Stomach (tissue), 9 donors: ENCODE data around the gene PPP1R13B. TPM values are rescaled to one million over a fixed set of nuclear protein-coding genes. Genes with fewer than 3 reads are reported as not detected.
"Not testable (repeated sequence)": the region's sequence is repeated elsewhere in the genome, so short reads cannot be mapped to it uniquely, and the experiment has no call there.

Experiments used
- DNase-seq, 2 donors: peaks; one replicate each; pipeline versions ENCODE4 v3.0.0 to v3.0.0-alpha.2; 2013 to 2019
- H3K27ac ChIP-seq, 5 donors: fragments of 200-600 bp in 4 of 5; sonication (generic) in 4 of 5; one replicate each; pipeline ENCODE4 v1.5.1; 2013 to 2019; ENCODE audit warnings: mild to moderate bottlenecking in 1 of 5, moderate library complexity in 1 of 5
- H3K27me3 ChIP-seq, 3 donors: fragments of 200-600 bp; sonication (generic); one replicate each; pipeline ENCODE4 v1.5.1; 2017 to 2019; ENCODE audit warnings: mixed run types in 1 of 3
- H3K36me3 ChIP-seq, 4 donors: fragments of 200-600 bp; sonication (generic); 1 replicate in 3 of 4; 2 replicates in 1 of 4; pipeline ENCODE4 v1.5.1; 2016 to 2019
- H3K4me1 ChIP-seq, 4 donors: fragments of 200-600 bp; sonication (generic); one replicate each; pipeline ENCODE4 v1.5.1; 2016 to 2019
- H3K4me3 ChIP-seq, 4 donors: fragments of 200-600 bp; sonication (generic) in 3 of 4; one replicate each; pipeline ENCODE4 v1.5.1; 2016 to 2019; ENCODE audit warnings: mild to moderate bottlenecking in 1 of 4
- H3K9me3 ChIP-seq, 4 donors: fragments of 200-600 bp; sonication (generic); one replicate each; pipeline ENCODE4 v1.5.1; 2016 to 2019
- EP300 ChIP-seq: sonication (generic); formaldehyde crosslinking; IDR thresholded peaks from one replicate; pipeline ENCODE4 v1.6.1; 2017; ENCODE audit warnings: antibody characterized with exemption
- POLR2A ChIP-seq, 4 donors: fragments of 450-650 bp; IDR thresholded peaks; one replicate each; pipeline ENCODE4 v1.6.1; 2016; ENCODE audit warnings: antibody characterized with exemption in 4 of 4, control low read depth in 2 of 4, mild to moderate bottlenecking in 1 of 4, moderate library complexity in 1 of 4
- POLR2AphosphoS5 ChIP-seq, 3 donors: sonication (generic); formaldehyde crosslinking; IDR thresholded peaks; one replicate each; pipeline ENCODE4 v1.6.1; 2016; ENCODE audit warnings: antibody characterized with exemption in 3 of 3
- WGBS, 5 donors: extraction: QIAGEN DNeasy Blood & Tissue Kit in 3 of 5; methylation state at CpG; one replicate each; pipeline versions ENCODE4 v1.1.5 to v1.1.7; 2013 to 2018; 5-methylcytosine and 5-hydroxymethylcytosine counted together
- intact Hi-C: fragments of 100-400 bp; cut with DNase I; formaldehyde crosslinking; loops from one replicate; pipeline ENCODE4 v1.15.1; 2023; ENCODE audit warnings: low total_unique reads
- polyA plus RNA-seq, 3 donors: library from polyadenylated mRNA; stranded (reverse); fragments of 200-250 nt; gene quantifications; one replicate each; pipeline ENCODE4 v1.2.3, GENCODE V29; 2013
- total RNA-seq, 5 donors: library from RNA; depleted of rRNA; stranded (reverse); fragments of >200 nt; gene quantifications; one replicate each; pipeline versions ENCODE4 v1.1.0 to v1.2.3, GENCODE V29; 2014 to 2016
- TF ChIP-seq, protein P1 (sequence below), 7 experiments: fragments of 450-650 bp in 4 of 7; fragments of 200-600 bp in 3 of 7; sonication (generic) in 3 of 7; IDR thresholded peaks; one replicate each; pipeline ENCODE4 v1.5.1; 2016 to 2019; ENCODE audit warnings: antibody characterized with exemption in 7 of 7, control low read depth in 2 of 7, mild to moderate bottlenecking in 1 of 7
- donor health status: healthy with polysubstance abuse.
- donor health status: Bipolar disorder and iron deficiency.
- donor health status: healthy.

Gene PPP1R13B
- total and polyA plus RNA-seq, 8 donors = 10.8 to 84.0 (median 18.3) TPM

DNA sequence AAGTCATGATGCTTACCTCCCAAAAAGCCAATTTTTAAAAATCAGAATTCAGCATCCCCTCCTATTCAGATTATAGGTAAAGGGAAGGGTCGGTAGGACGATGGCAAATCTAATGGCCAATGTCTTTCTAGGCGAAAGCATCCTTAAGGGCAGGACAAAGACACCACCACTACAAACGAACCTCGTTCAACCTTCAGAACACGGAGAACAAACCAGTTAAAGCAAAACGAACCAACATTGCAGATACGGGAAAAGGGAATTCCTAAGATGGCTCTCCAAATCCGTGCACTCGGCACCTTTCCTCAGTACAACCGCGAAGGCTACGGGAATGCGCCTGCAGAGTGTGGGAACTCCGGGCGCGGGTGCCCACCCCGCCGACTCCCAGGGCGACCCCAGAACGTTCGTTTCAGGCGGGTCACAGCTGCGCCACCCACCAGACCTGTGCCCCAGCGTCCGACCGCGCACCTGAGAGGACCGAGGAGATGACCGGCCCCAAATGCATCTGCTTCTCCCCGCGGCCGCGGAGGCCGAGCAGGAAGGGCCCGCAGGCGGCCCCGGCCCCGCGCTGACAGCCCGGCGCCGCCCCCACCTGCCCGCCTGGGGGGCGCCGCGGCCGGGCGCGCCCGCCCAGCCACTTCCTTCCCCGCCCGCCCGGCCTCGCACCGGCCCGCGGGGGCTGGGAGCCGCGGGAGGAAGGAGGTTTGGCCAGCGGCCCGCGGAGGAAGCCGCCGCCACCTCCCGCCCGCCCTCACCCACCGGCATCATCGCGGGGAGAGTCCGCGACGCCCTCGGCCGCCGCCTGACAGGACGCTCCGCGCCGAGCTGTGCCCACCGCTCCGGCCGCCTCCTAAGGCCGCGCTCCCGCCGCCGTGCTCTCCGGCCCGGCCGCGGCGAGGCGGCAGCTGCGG is 578 bp downstream of the PPP1R13B start:
- Histone ChIP-seq H3K27me3 (no peaks in the 10 kb centered on the region), H3K4me1 (peaks cover 16 to 43% (median 29%) of the 10 kb centered on the region in 4 donors), H3K36me3 (peaks cover 0 to 10% (median 3%) of the 10 kb centered on the region in 4 donors), H3K27ac (peak overlapping the region; percentile 80 to 98 (median 88)), H3K9me3 (no peaks in the 10 kb centered on the region), H3K4me3 (peak overlapping the region; percentile 74 to 83 (median 77))
- DNase-seq = peak; percentile 60 to 73
- TF ChIP-seq, protein P1, sequence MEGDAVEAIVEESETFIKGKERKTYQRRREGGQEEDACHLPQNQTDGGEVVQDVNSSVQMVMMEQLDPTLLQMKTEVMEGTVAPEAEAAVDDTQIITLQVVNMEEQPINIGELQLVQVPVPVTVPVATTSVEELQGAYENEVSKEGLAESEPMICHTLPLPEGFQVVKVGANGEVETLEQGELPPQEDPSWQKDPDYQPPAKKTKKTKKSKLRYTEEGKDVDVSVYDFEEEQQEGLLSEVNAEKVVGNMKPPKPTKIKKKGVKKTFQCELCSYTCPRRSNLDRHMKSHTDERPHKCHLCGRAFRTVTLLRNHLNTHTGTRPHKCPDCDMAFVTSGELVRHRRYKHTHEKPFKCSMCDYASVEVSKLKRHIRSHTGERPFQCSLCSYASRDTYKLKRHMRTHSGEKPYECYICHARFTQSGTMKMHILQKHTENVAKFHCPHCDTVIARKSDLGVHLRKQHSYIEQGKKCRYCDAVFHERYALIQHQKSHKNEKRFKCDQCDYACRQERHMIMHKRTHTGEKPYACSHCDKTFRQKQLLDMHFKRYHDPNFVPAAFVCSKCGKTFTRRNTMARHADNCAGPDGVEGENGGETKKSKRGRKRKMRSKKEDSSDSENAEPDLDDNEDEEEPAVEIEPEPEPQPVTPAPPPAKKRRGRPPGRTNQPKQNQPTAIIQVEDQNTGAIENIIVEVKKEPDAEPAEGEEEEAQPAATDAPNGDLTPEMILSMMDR (IDR thresholded peaks at IDR 0.05) = no peak
- TF ChIP-seq EP300 = no peak
- TF ChIP-seq POLR2A (IDR thresholded peaks at IDR 0.05) = no peak
- TF ChIP-seq POLR2AphosphoS5 (IDR thresholded peaks at IDR 0.05) = no peak
- WGBS, 5 donors = 1 to 3% (median 1%) methylated on average over 18 to 92 of the region's 95 CpGs
- intact Hi-C loops = no loop called here

DNA sequence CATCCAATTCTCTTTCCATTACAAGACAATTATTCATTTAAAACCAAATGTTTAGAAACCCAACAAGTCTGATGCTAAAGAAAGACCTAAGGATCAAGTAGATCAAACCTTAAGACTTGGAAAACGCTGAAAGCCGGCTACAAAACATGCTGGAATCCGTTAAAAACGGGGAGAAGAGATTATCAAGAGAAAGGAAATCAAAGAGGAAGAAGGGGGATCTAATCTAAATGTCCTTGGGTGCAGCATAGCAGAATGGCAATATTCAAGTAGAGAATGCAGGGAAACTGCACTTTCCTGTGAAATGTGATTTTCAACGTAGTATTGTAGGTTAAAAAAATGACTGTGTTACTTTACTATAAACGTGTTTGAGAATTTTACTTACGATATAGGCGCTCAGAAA is 1.3 kb downstream of the PPP1R13B start:
- Histone ChIP-seq H3K27ac (peak overlapping the region in 4 of 5 donors; percentile 80 to 91 (median 84)), H3K4me1 (peaks cover 16 to 45% (median 32%) of the 10 kb centered on the region in 4 donors), H3K4me3 (peak overlapping the region; percentile 74 to 83 (median 77)), H3K27me3 (no peaks in the 10 kb centered on the region), H3K9me3 (no peaks in the 10 kb centered on the region), H3K36me3 (peaks cover 0 to 10% (median 3%) of the 10 kb centered on the region in 4 donors)
- TF ChIP-seq EP300 (no peak), POLR2A (IDR thresholded peaks at IDR 0.05) (no peak), POLR2AphosphoS5 (IDR thresholded peaks at IDR 0.05) (no peak)
- TF ChIP-seq, protein P1 (IDR thresholded peaks at IDR 0.05) = no peak
- 15 to 35% (median 28%) methylated on average over 8 of the region's 8 CpGs for WGBS, 5 donors
- intact Hi-C loops = no loop called here
- DNase-seq = no peak

DNA sequence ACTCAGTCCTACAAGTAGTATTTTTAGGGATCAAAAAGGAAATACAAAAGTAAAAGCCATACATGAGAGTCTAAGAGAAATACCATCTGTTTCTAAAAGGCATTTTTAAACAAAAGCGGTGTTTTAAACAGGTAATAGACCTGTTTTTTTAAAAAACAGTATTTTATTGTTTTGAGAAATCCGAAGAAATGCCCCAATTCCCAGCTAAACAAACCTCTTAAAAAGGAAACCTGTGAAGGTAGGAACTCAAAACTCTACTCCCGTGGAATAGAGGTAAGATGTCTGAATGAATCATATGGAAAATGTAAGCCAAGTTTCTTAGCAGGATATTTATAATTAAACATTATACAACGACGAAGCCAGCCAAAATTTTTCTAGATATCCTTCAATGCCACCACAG is 2.0 kb downstream of the PPP1R13B start:
- peak overlapping the region in 1 of 4 donors; percentile 74 for H3K4me3 ChIP-seq
- WGBS, 5 donors = 40 to 54% (median 43%) methylated on average over 5 of the region's 5 CpGs

GRCh38 chr14:103841265-103841664 is 6.1 kb downstream of the PPP1R13B start:
- intact Hi-C loops = not testable (repeated sequence)

More for the DNA sequence above, 2.0 kb downstream of the PPP1R13B start:
- H3K27ac ChIP-seq = no peak overlapping the region
- H3K4me1 ChIP-seq = peaks cover 18 to 48% (median 37%) of the 10 kb centered on the region in 4 donors
- H3K36me3 ChIP-seq = peaks cover 0 to 10% (median 3%) of the 10 kb centered on the region in 4 donors
- no peaks in the 10 kb centered on the region for H3K9me3 ChIP-seq
- H3K27me3 ChIP-seq = no peaks in the 10 kb centered on the region
- intact Hi-C loops = no loop called here
- TF ChIP-seq POLR2A (IDR thresholded peaks at IDR 0.05) (no peak), EP300 (no peak), POLR2AphosphoS5 (IDR thresholded peaks at IDR 0.05) (no peak)
- TF ChIP-seq, protein P1 (IDR thresholded peaks at IDR 0.05) = no peak
- no peak for DNase-seq

More at GRCh38 chr14:103841265-103841664, 6.1 kb downstream of the PPP1R13B start:
- not testable (repeated sequence) for H3K36me3 ChIP-seq, DNase-seq, H3K9me3 ChIP-seq, H3K27ac ChIP-seq, H3K4me3 ChIP-seq, H3K27me3 ChIP-seq
- peaks cover 11 to 63% (median 42%) of the 10 kb centered on the region in 4 donors for H3K4me1 ChIP-seq
- 72 to 90% (median 78%) methylated on average over 10 to 12 of the region's 12 CpGs for WGBS, 5 donors
